Keratinocyte (primary cell): ENCODE measurements around the gene HSBP1L1. TPM values are rescaled to one million over a fixed set of nuclear protein-coding genes. Genes with fewer than 3 reads are reported as not detected.
A peak's percentile ranks its signal among the peaks of the same experiment; 100 is the strongest.

Experiments used
- DNase-seq: peaks from one replicate; pipeline ENCODE4 v3.0.0-alpha.2; 2011; ENCODE audit warnings: low read depth, missing footprints, low spot score
- FAIRE-seq: peaks from 2 replicates; lab custom pipeline; 2011; peaks lifted over from hg19 to GRCh38; lab: Jason Lieb, UNC
- H2AFZ ChIP-seq: 2 replicates; pipeline ENCODE4 v1.6.0; 2012; ENCODE audit warnings: low read length, control low read depth, inconsistent platforms; ENCODE audit not compliant: control insufficient read depth
- H3K27ac ChIP-seq: 2 replicates; pipeline ENCODE4 v1.5.1; 2011; ENCODE audit warnings: low read length; ENCODE audit not compliant: control insufficient read depth, insufficient read depth
- H3K27me3 ChIP-seq: 3 replicates; pipeline ENCODE4 v1.6.0; 2011; ENCODE audit warnings: low read length; ENCODE audit not compliant: control insufficient read depth, insufficient read depth; ENCODE audit errors: extremely low read depth
- H3K36me3 ChIP-seq, 2 experiments: 2 replicates in 1 of 2; 3 replicates in 1 of 2; pipeline ENCODE4 v1.5.1; 2011; ENCODE audit warnings: low read length in 2 of 2, mild to moderate bottlenecking in 1 of 2; ENCODE audit not compliant: control insufficient read depth in 2 of 2, insufficient read depth in 2 of 2; ENCODE audit errors: extremely low read depth in 1 of 2
- H3K4me1 ChIP-seq: 3 replicates; pipeline ENCODE4 v1.5.1; 2011; ENCODE audit warnings: low read length; ENCODE audit not compliant: control insufficient read depth, insufficient read depth; ENCODE audit errors: extremely low read depth
- H3K4me2 ChIP-seq: 3 replicates; pipeline ENCODE4 v1.6.0; 2011; ENCODE audit warnings: low read depth, low read length; ENCODE audit not compliant: control insufficient read depth, insufficient read depth; ENCODE audit errors: extremely low read depth
- H3K4me3 ChIP-seq, 3 experiments: fragments of 200-600 bp in 1 of 3; sonication (generic) in 1 of 3; 2 replicates in 2 of 3; 3 replicates in 1 of 3; pipeline ENCODE4 v1.5.1; 2011 to 2016; ENCODE audit warnings: low read length in 3 of 3, mild to moderate bottlenecking in 3 of 3, control low read depth in 2 of 3, inconsistent platforms in 1 of 3, low read depth in 1 of 3, mixed read lengths in 1 of 3, mixed run types in 1 of 3, moderate library complexity in 1 of 3; ENCODE audit not compliant: control insufficient read depth in 2 of 3, insufficient read depth in 2 of 3; ENCODE audit errors: extremely low read depth in 1 of 3
- H3K79me2 ChIP-seq: 2 replicates; pipeline ENCODE4 v1.6.0; 2012; ENCODE audit warnings: low read length; ENCODE audit not compliant: control insufficient read depth, insufficient read depth
- H3K9ac ChIP-seq: 3 replicates; pipeline ENCODE4 v1.6.0; 2011; ENCODE audit warnings: low read length; ENCODE audit not compliant: control insufficient read depth, insufficient read depth; ENCODE audit errors: extremely low read depth
- H3K9me1 ChIP-seq: 3 replicates; pipeline ENCODE4 v1.6.0; 2011; ENCODE audit warnings: low read length; ENCODE audit not compliant: control insufficient read depth, insufficient read depth; ENCODE audit errors: extremely low read depth
- H3K9me3 ChIP-seq: 2 replicates; pipeline ENCODE4 v1.5.1; 2012; ENCODE audit warnings: low read depth, low read length; ENCODE audit not compliant: control insufficient read depth
- H4K20me1 ChIP-seq: 3 replicates; pipeline ENCODE4 v1.6.0; 2011; ENCODE audit warnings: low read length; ENCODE audit not compliant: control insufficient read depth, insufficient read depth; ENCODE audit errors: extremely low read depth
- EZH2 ChIP-seq: IDR thresholded peaks from one replicate; pipeline ENCODE4 v1.6.1; 2012; ENCODE audit warnings: inconsistent platforms, mild to moderate bottlenecking, low read length, moderate library complexity
- dilution Hi-C: fragments of 300-500 bp; cut with MboI; formaldehyde crosslinking; loops from one replicate; pipeline ENCODE4 v1.7.0; 2020; ENCODE audit warnings: low sequenced_read_pairs; ENCODE audit not compliant: extremely low pct_ligation_motif_present
- polyA plus RNA-seq, 5 experiments: library from polyadenylated mRNA; depleted of rRNA in 3 of 5; stranded (reverse) in 3 of 5; stranded (forward) in 1 of 5; unstranded in 1 of 5; fragments of >200 nt; gene quantifications; 1 replicate in 1 of 5; 2 replicates in 3 of 5; 3 replicates in 1 of 5; pipeline versions ENCODE4 v1.2.1 to v1.2.3, GENCODE V29; 2011 to 2012; ENCODE audit warnings: missing spikeins in 2 of 5, low read depth in 1 of 5, low replicate concordance in 1 of 5
- TF ChIP-seq, protein P1 (sequence below), 3 experiments: IDR thresholded peaks in 1 of 3; conservative IDR thresholded peaks in 1 of 3; optimal IDR thresholded peaks in 1 of 3; 2 replicates in 2 of 3; 3 replicates in 1 of 3; pipeline versions ENCODE3 to v1.5.1; 2011; ENCODE audit warnings: low read length in 3 of 3, mild to moderate bottlenecking in 3 of 3, moderate library complexity in 2 of 3, control low read depth in 1 of 3, inconsistent platforms in 1 of 3; ENCODE audit not compliant: insufficient read depth in 2 of 3; ENCODE audit errors: extremely low read depth in 1 of 3

HSBP1L1 gene
- polyA plus RNA-seq, 1 donor (not counting 4 experiments of a cell fraction or from before 2014, with no cell fraction given) = 49.6 TPM

DNA sequence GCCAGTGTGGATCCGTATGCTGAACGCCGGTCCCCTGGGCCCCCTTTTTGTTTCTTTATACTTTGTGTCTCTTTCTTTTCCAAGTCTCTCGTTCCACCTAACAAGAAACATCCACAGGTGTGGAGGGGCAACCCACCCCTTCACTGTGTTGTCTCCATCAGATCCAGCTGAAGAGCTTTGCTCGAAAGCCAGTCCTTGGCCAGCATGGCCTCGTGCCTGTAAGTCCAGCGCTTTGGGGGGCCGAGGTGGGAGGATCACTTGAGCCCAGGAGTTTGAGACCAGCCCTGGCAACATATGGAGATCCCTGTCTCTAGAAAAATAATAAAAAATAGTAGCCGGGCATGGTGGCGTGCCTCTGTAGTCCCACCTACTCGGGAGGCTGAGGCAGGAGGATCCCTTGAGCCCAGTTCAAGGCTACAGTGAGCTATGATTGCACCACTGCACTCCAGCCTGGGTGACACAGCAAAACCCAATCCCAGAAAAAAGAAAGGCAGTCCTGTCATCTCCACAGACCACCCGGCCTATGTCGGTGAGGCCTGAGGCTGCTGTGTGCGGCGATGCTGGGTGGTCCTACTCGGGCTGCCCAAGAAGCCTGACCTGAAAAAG is 3.4 kb upstream of the HSBP1L1 start:
- TF ChIP-seq, protein P1, sequence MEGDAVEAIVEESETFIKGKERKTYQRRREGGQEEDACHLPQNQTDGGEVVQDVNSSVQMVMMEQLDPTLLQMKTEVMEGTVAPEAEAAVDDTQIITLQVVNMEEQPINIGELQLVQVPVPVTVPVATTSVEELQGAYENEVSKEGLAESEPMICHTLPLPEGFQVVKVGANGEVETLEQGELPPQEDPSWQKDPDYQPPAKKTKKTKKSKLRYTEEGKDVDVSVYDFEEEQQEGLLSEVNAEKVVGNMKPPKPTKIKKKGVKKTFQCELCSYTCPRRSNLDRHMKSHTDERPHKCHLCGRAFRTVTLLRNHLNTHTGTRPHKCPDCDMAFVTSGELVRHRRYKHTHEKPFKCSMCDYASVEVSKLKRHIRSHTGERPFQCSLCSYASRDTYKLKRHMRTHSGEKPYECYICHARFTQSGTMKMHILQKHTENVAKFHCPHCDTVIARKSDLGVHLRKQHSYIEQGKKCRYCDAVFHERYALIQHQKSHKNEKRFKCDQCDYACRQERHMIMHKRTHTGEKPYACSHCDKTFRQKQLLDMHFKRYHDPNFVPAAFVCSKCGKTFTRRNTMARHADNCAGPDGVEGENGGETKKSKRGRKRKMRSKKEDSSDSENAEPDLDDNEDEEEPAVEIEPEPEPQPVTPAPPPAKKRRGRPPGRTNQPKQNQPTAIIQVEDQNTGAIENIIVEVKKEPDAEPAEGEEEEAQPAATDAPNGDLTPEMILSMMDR (optimal IDR thresholded peaks at IDR 0.05 in 1 of 3, IDR thresholded peaks at IDR 0.05 in 1 of 3, conservative IDR thresholded peaks at IDR 0.05 in 1 of 3; ENCODE audit: extremely low read depth in 1 of 3, insufficient read depth in 2 of 3, low read length in 3 of 3) = no peak
- TF ChIP-seq EZH2 = no peak
- peaks cover 41% of the 10 kb centered on the region for H3K4me1 ChIP-seq
- dilution Hi-C loops = no loop called here
- FAIRE-seq (no peak), DNase-seq (no peak)
- H3K4me3 ChIP-seq = no peak overlapping the region
- H3K79me2 ChIP-seq = peaks cover 6% of the 10 kb centered on the region
- H3K27ac ChIP-seq = peak overlapping the region; percentile 53
- peak overlapping the region; percentile 64 for H3K4me2 ChIP-seq
- no peaks in the 10 kb centered on the region for H4K20me1 ChIP-seq
- no peaks in the 10 kb centered on the region for H3K27me3 ChIP-seq
- no peak overlapping the region for H2AFZ ChIP-seq
- H3K9me1 ChIP-seq = no peaks in the 10 kb centered on the region
- H3K36me3 ChIP-seq = peaks cover 0 to 3% of the 10 kb centered on the region in 2 experiments
- H3K9ac ChIP-seq = peak overlapping the region; percentile 65
- no peaks in the 10 kb centered on the region for H3K9me3 ChIP-seq

- no peaks in the 10 kb centered on the region for H3K27me3 ChIP-seq
- peaks cover 7% of the 10 kb centered on the region for H3K79me2 ChIP-seq
- H3K27ac ChIP-seq = peak overlapping the region; percentile 53
- H3K36me3 ChIP-seq = peaks cover 0 to 3% of the 10 kb centered on the region in 2 experiments
- peak overlapping the region; percentile 76 for H3K4me2 ChIP-seq
- dilution Hi-C loops = no loop called here
- peak overlapping the region; percentile 53 for H3K9ac ChIP-seq
- H2AFZ ChIP-seq = peak overlapping the region; percentile 88
- H4K20me1 ChIP-seq = no peaks in the 10 kb centered on the region
- H3K9me1 ChIP-seq = no peaks in the 10 kb centered on the region
- DNase-seq = no peak
- no peaks in the 10 kb centered on the region for H3K9me3 ChIP-seq
- TF ChIP-seq EZH2 = no peak
- TF ChIP-seq, protein P1 (optimal IDR thresholded peaks at IDR 0.05 in 1 of 3, IDR thresholded peaks at IDR 0.05 in 1 of 3, conservative IDR thresholded peaks at IDR 0.05 in 1 of 3; ENCODE audit: extremely low read depth in 1 of 3, insufficient read depth in 2 of 3, low read length in 3 of 3) = peak in 1 of 3 experiments; percentile 13
- FAIRE-seq = peak; percentile 41
- peak overlapping the region in 2 of 3 experiments; percentile 25 to 26 for H3K4me3 ChIP-seq
- peaks cover 41% of the 10 kb centered on the region for H3K4me1 ChIP-seq
Measured at GRCh38 chr18:79961527-79962291, 2.7 kb upstream of the HSBP1L1 start.
